GM18505 (cell line): ENCODE results near the gene CNIH3.

Experiments used
- ATAC-seq: cut with Tn5 transposase; IDR thresholded peaks from one replicate; pipeline ENCODE4 v1.9.1; 2021; ENCODE audit not compliant: unreplicated experiment
- POLR2A ChIP-seq: IDR thresholded peaks from 4 replicates; pipeline ENCODE4 v1.6.1; 2011; ENCODE audit warnings: borderline replicate concordance; ENCODE audit not compliant: insufficient read depth, insufficient read length; ENCODE audit errors: extremely low read depth

Gene CNIH3

GRCh38 chr1:224594360-224594759 lies 21.8 kb upstream of the CNIH3 start:
- TF ChIP-seq POLR2A, result no peak
- ATAC-seq, result no peak

- ATAC-seq, result no peak
- TF ChIP-seq POLR2A, result no peak
Measured at GRCh38 chr1:224594851-224595250, 21.3 kb upstream of the CNIH3 start.

GRCh38 chr1:224605482-224606181 lies 10.5 kb upstream of the CNIH3 start:
- ATAC-seq, result no peak
- TF ChIP-seq POLR2A, result no peak

- no peak for TF ChIP-seq POLR2A
- ATAC-seq, result no peak
Measured at GRCh38 chr1:224607188-224608148, 8.6 kb upstream of the CNIH3 start.

- no peak for TF ChIP-seq POLR2A
- ATAC-seq, result no peak
Measured at GRCh38 chr1:224609333-224609732, 6.8 kb upstream of the CNIH3 start.

- TF ChIP-seq POLR2A, result no peak
- no peak for ATAC-seq
Measured at GRCh38 chr1:224612246-224612645, 3.9 kb upstream of the CNIH3 start.

- ATAC-seq, result no peak
- TF ChIP-seq POLR2A, result no peak
Measured at GRCh38 chr1:224613486-224613885, 2.6 kb upstream of the CNIH3 start.

- no peak for ATAC-seq
- no peak for TF ChIP-seq POLR2A
Measured at GRCh38 chr1:224616756-224617409, 766 bp downstream of the CNIH3 start.

- no peak for TF ChIP-seq POLR2A
- no peak for ATAC-seq
Measured at GRCh38 chr1:224617410-224618355, 1.6 kb downstream of the CNIH3 start.

- no peak for ATAC-seq
- no peak for TF ChIP-seq POLR2A
Measured at GRCh38 chr1:224619209-224619608, 3.1 kb downstream of the CNIH3 start.

- ATAC-seq, result no peak
- no peak for TF ChIP-seq POLR2A
Measured at GRCh38 chr1:224620105-224620504, 4.0 kb downstream of the CNIH3 start.
